HG03196 (cell line): ENCODE results near the gene GLT6D1.

Experiments
- ATAC-seq: cut with Tn5 transposase; IDR thresholded peaks from one replicate; pipeline ENCODE4 v1.9.1; 2021; ENCODE audit not compliant: unreplicated experiment

GLT6D1 gene

GRCh38 chr9:135609366-135609955 is 29.9 kb downstream of the GLT6D1 start:
- no peak for ATAC-seq

- ATAC-seq: no peak
Observed at GRCh38 chr9:135608999-135609317, 30.4 kb downstream of the GLT6D1 start.

GRCh38 chr9:135608294-135608998 is 30.9 kb downstream of the GLT6D1 start:
- ATAC-seq: no peak

- no peak for ATAC-seq
Observed at GRCh38 chr9:135607401-135608293, 31.7 kb downstream of the GLT6D1 start.

GRCh38 chr9:135606885-135607259 is 32.5 kb downstream of the GLT6D1 start:
- ATAC-seq: no peak

GRCh38 chr9:135605238-135605781 is 34.0 kb downstream of the GLT6D1 start:
- ATAC-seq: no peak

- ATAC-seq: no peak
Observed at GRCh38 chr9:135604437-135605237, 34.7 kb downstream of the GLT6D1 start.

- no peak for ATAC-seq
Observed at GRCh38 chr9:135602789-135603481, 36.4 kb downstream of the GLT6D1 start.

GRCh38 chr9:135601988-135602387 is 37.4 kb downstream of the GLT6D1 start:
- no peak for ATAC-seq

GRCh38 chr9:135600296-135600817 is 39.0 kb downstream of the GLT6D1 start:
- no peak for ATAC-seq

GRCh38 chr9:135596211-135596610 is 43.1 kb downstream of the GLT6D1 start:
- ATAC-seq: no peak

GRCh38 chr9:135592625-135593024 is 46.7 kb downstream of the GLT6D1 start:
- ATAC-seq: no peak

- no peak for ATAC-seq
Observed at GRCh38 chr9:135592331-135592590, 47.1 kb downstream of the GLT6D1 start.

- no peak for ATAC-seq
Observed at GRCh38 chr9:135591506-135592330, 47.6 kb downstream of the GLT6D1 start.

GRCh38 chr9:135590486-135591079 is 48.8 kb downstream of the GLT6D1 start:
- no peak for ATAC-seq

- no peak for ATAC-seq
Observed at GRCh38 chr9:135589596-135590485, 49.5 kb downstream of the GLT6D1 start.

GRCh38 chr9:135588886-135589595 is 50.3 kb downstream of the GLT6D1 start:
- ATAC-seq: no peak
